Measurements from ENCODE around the gene RPS6KA4. TPM values are rescaled to one million over a fixed set of nuclear protein-coding genes. Genes with fewer than 3 reads are reported as not detected.
A peak's percentile ranks its signal among the peaks of the same experiment; 100 is the strongest.
"Not testable (repeated sequence)": the region's sequence is repeated elsewhere in the genome, so short reads cannot be mapped to it uniquely, and the experiment has no call there.

RPS6KA4 gene
- total RNA-seq, 5 donors from 2014 or later (not counting 1 experiment from before 2014, with no cell fraction given): 16.5 to 48.7 (median 43.7) TPM

GRCh38 chr11:64415286-64415685 is 56.3 kb downstream of the RPS6KA4 start:
- Mint-ChIP-seq H3K27me3 (peaks cover 0 to 5% of the 10 kb centered on the region in 2 donors), H3K27ac (no peak overlapping the region), H3K36me3 (no peaks in the 10 kb centered on the region), H3K9me3 (peaks cover 0 to 3% (median 0%) of the 10 kb centered on the region in 3 donors), H3K4me3 (no peak overlapping the region), H3K4me1 (peaks cover 0 to 5% (median 0%) of the 10 kb centered on the region in 3 donors)
- Histone ChIP-seq H3K27me3 (replicated peaks in 1 of 2; ENCODE audit: control insufficient read depth in 2 of 2, extremely low read depth in 1 of 2, insufficient read depth in 2 of 2, low read length in 1 of 2) (peaks cover 0 to 18% of the 10 kb centered on the region in 2 experiments), H3K36me3 (ENCODE audit: control insufficient read depth in 2 of 2, extremely low read depth in 1 of 2, insufficient read depth in 1 of 2, low read length in 1 of 2) (no peaks in the 10 kb centered on the region), H3K4me3 (ENCODE audit: control insufficient read depth in 1 of 2, extremely low read depth in 1 of 2, low read length in 1 of 2) (no peak overlapping the region), H3K9me3 (no peaks in the 10 kb centered on the region), H3K4me1 (ENCODE audit: control insufficient read depth in 1 of 2, extremely low read depth in 1 of 2, insufficient read depth in 2 of 2, low read length in 2 of 2) (no peaks in the 10 kb centered on the region), H3K27ac (ENCODE audit: low read length) (no peak overlapping the region)
- 80% methylated on average over 10 of the region's 10 CpGs for WGBS (ENCODE audit: insufficient coverage)
- DNase-seq (no peak), ATAC-seq (replicated peaks in 1 of 4) (no peak)
- POLR2A ChIA-PET: no interaction called here
- CTCF ChIA-PET: no interaction called here

DNA sequence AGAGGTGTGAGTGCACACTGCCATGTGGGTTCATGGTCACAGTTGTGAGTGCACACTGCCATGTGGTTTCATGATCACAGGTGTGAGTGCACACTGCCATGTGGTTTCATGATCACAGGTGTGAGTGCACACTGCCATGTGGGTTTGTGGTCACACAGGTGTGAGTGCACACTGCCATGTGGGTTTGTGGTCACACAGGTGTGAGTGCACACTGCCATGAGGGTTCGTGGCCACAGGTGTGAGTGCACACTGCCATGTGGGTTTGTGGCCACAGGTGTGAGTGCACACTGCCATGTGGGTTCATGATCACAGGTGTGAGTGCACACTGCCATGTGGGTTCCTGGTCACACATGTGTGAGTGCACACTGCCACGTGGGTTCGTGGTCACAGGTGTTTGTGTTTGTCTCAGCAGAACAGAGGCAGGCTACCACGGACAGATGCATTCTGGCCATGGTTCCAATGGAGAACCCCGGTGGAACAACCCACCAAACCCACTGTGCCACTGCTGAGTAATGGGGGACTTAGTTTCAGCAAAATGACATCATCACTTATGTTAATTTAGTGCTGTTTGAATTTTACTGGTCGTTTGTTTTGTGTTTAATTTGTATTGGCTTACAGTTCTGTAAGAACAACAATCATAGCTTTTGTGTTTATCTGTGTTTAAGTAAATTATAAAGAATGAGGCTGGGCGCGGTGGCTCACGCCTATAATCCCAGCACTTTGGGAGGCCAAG is 57.2 kb downstream of the RPS6KA4 start:
- POLR2A ChIA-PET: no interaction called here
- peaks cover 0 to under 1% of the 10 kb centered on the region in 2 donors for H3K27me3 Mint-ChIP-seq
- H3K36me3 Mint-ChIP-seq: no peaks in the 10 kb centered on the region
- Histone ChIP-seq H3K9me3 (no peaks in the 10 kb centered on the region), H3K27ac (ENCODE audit: low read length) (peak overlapping the region; percentile 10), H3K36me3 (ENCODE audit: control insufficient read depth in 2 of 2, extremely low read depth in 1 of 2, insufficient read depth in 1 of 2, low read length in 1 of 2) (no peaks in the 10 kb centered on the region), H3K4me1 (ENCODE audit: control insufficient read depth in 1 of 2, extremely low read depth in 1 of 2, insufficient read depth in 2 of 2, low read length in 2 of 2) (no peaks in the 10 kb centered on the region), H3K27me3 (replicated peaks in 1 of 2; ENCODE audit: control insufficient read depth in 2 of 2, extremely low read depth in 1 of 2, insufficient read depth in 2 of 2, low read length in 1 of 2) (peaks cover 0 to 12% of the 10 kb centered on the region in 2 experiments), H3K4me3 (ENCODE audit: control insufficient read depth in 1 of 2, extremely low read depth in 1 of 2, low read length in 1 of 2) (no peak overlapping the region)
- no peak overlapping the region for H3K4me3 Mint-ChIP-seq
- ATAC-seq (replicated peaks in 1 of 4) (no peak), DNase-seq (peak in 1 of 35 experiments; percentile 9)
- peaks cover 0 to 5% (median 0%) of the 10 kb centered on the region in 3 donors for H3K4me1 Mint-ChIP-seq
- CTCF ChIA-PET: interaction anchor here in 1 of 2 donors (0.7 kb wide), 1 partner anchor 234 kb away, joined by 3 read pairs; no protein-coding TSS in a partner anchor
- H3K27ac Mint-ChIP-seq: no peak overlapping the region
- peaks cover 0 to 3% (median 0%) of the 10 kb centered on the region in 3 donors for H3K9me3 Mint-ChIP-seq
- 38% methylated on average over 3 of the region's 9 CpGs for whole genome bisulfite sequencing (ENCODE audit: insufficient coverage)

- H3K9me3 ChIP-seq; H3K9me3 Mint-ChIP-seq; DNase-seq; H3K4me3 Mint-ChIP-seq; H3K27me3 ChIP-seq (replicated peaks in 1 of 2; ENCODE audit: control insufficient read depth in 2 of 2, extremely low read depth in 1 of 2, insufficient read depth in 2 of 2, low read length in 1 of 2); POLR2A ChIA-PET; ATAC-seq (replicated peaks in 1 of 4); CTCF ChIA-PET; H3K36me3 ChIP-seq (ENCODE audit: control insufficient read depth in 2 of 2, extremely low read depth in 1 of 2, insufficient read depth in 1 of 2, low read length in 1 of 2); H3K27me3 Mint-ChIP-seq; H3K36me3 Mint-ChIP-seq; H3K4me1 ChIP-seq (ENCODE audit: control insufficient read depth in 1 of 2, extremely low read depth in 1 of 2, insufficient read depth in 2 of 2, low read length in 2 of 2); H3K27ac ChIP-seq (ENCODE audit: low read length); H3K4me1 Mint-ChIP-seq; H3K27ac Mint-ChIP-seq; H3K4me3 ChIP-seq (ENCODE audit: control insufficient read depth in 1 of 2, extremely low read depth in 1 of 2, low read length in 1 of 2): not testable (repeated sequence)
- WGBS (ENCODE audit: insufficient coverage): no CpG with 5 or more reads among the region's 7 CpGs
These were observed 59.3 kb downstream of the RPS6KA4 start for GRCh38 chr11:64418233-64418632.

GRCh38 chr11:64419257-64419790 is 60.4 kb downstream of the RPS6KA4 start:
- WGBS (ENCODE audit: insufficient coverage): 87% methylated on average over 11 of the region's 11 CpGs
- Mint-ChIP-seq H3K27ac (no peak overlapping the region), H3K9me3 (peaks cover 7 to 10% (median 10%) of the 10 kb centered on the region in 3 donors), H3K36me3 (no peaks in the 10 kb centered on the region), H3K4me3 (no peak overlapping the region), H3K27me3 (peaks cover 0 to 3% of the 10 kb centered on the region in 2 donors), H3K4me1 (peaks cover 0 to 5% (median 0%) of the 10 kb centered on the region in 3 donors)
- Histone ChIP-seq H3K36me3 (ENCODE audit: control insufficient read depth in 2 of 2, extremely low read depth in 1 of 2, insufficient read depth in 1 of 2, low read length in 1 of 2) (no peaks in the 10 kb centered on the region), H3K27ac (ENCODE audit: low read length) (no peak overlapping the region), H3K27me3 (replicated peaks in 1 of 2; ENCODE audit: control insufficient read depth in 2 of 2, extremely low read depth in 1 of 2, insufficient read depth in 2 of 2, low read length in 1 of 2) (peaks cover 0 to 10% of the 10 kb centered on the region in 2 experiments), H3K4me3 (ENCODE audit: control insufficient read depth in 1 of 2, extremely low read depth in 1 of 2, low read length in 1 of 2) (no peak overlapping the region), H3K9me3 (no peaks in the 10 kb centered on the region), H3K4me1 (ENCODE audit: control insufficient read depth in 1 of 2, extremely low read depth in 1 of 2, insufficient read depth in 2 of 2, low read length in 2 of 2) (no peaks in the 10 kb centered on the region)
- CTCF ChIA-PET: no interaction called here
- DNase-seq (no peak), ATAC-seq (replicated peaks in 1 of 4) (no peak)
- POLR2A ChIA-PET: no interaction called here

- 81% methylated on average over 5 of the region's 8 CpGs for WGBS (ENCODE audit: insufficient coverage)
- no peak for ATAC-seq (replicated peaks in 1 of 4)
These were observed 61.0 kb downstream of the RPS6KA4 start for GRCh38 chr11:64419818-64420485.

More at GRCh38 chr11:64419818-64420485, 61.0 kb downstream of the RPS6KA4 start:
- no peaks in the 10 kb centered on the region for H3K36me3 Mint-ChIP-seq
- no peak overlapping the region for H3K4me3 Mint-ChIP-seq
- ChIA-PET CTCF (no interaction called here), POLR2A (no interaction called here)
- no peak overlapping the region for H3K27ac ChIP-seq (ENCODE audit: low read length)
- H3K4me1 Mint-ChIP-seq: peaks cover 0 to 3% (median 0%) of the 10 kb centered on the region in 3 donors
- H3K4me3 ChIP-seq (ENCODE audit: control insufficient read depth in 1 of 2, extremely low read depth in 1 of 2, low read length in 1 of 2): no peak overlapping the region
- peaks cover 0 to 10% of the 10 kb centered on the region in 2 experiments for H3K27me3 ChIP-seq (replicated peaks in 1 of 2; ENCODE audit: control insufficient read depth in 2 of 2, extremely low read depth in 1 of 2, insufficient read depth in 2 of 2, low read length in 1 of 2)
- peaks cover 7 to 10% (median 10%) of the 10 kb centered on the region in 3 donors for H3K9me3 Mint-ChIP-seq
- no peak overlapping the region for H3K27ac Mint-ChIP-seq
- peaks cover 0 to 3% of the 10 kb centered on the region in 2 donors for H3K27me3 Mint-ChIP-seq
- H3K9me3 ChIP-seq: no peaks in the 10 kb centered on the region
- no peaks in the 10 kb centered on the region for H3K36me3 ChIP-seq (ENCODE audit: control insufficient read depth in 2 of 2, extremely low read depth in 1 of 2, insufficient read depth in 1 of 2, low read length in 1 of 2)
- no peak for DNase-seq
- H3K4me1 ChIP-seq (ENCODE audit: control insufficient read depth in 1 of 2, extremely low read depth in 1 of 2, insufficient read depth in 2 of 2, low read length in 2 of 2): no peaks in the 10 kb centered on the region

All from T-cell (primary cell).